HCT116 (cell line): ENCODE data around the gene PMF1. TPM values are rescaled to one million over a fixed set of nuclear protein-coding genes. Genes with fewer than 3 reads are reported as not detected.

ENCODE experiments used
- ATAC-seq: fragments of 200-7000 bp; cut with Tn5 transposase; 2 replicates; pipeline ENCODE4 v1.9.1; 2020; ENCODE audit warnings: mild to moderate bottlenecking, moderate library complexity
- BruUV-seq: library from RNA; stranded (reverse); fragments of 400-500 nt; replicated peaks from 2 replicates; lab custom pipeline; 2021; lab: Mats Ljungman, UMichigan
- CTCF ChIA-PET: fragments of 300-600 bp; sonication (Branson Sonifier 250); formaldehyde crosslinking; loops from one replicate; lab custom pipeline; 2021; ENCODE audit warnings: antibody characterized with exemption; lab: Charles Lee
- POLR2A ChIA-PET: fragments of 300-600, 350-600 bp; sonication (Branson Sonifier 250); formaldehyde crosslinking; loops from one replicate; lab custom pipeline; 2021; ENCODE audit warnings: antibody characterized with exemption; lab: Charles Lee
- RAD21 ChIA-PET, 2 experiments: fragments of 300-600 bp; sonication (Branson Sonifier 250); formaldehyde crosslinking; loops; one replicate each; lab custom pipeline; 2023; ENCODE audit warnings: low total read pairs in 2 of 2; ENCODE audit not compliant: uncharacterized antibody in 2 of 2, unreplicated experiment in 2 of 2, low non-redundant PET in 1 of 2; lab: Charles Lee
- DNase-seq: peaks from one replicate; pipeline ENCODE4 v3.0.0-alpha.2; 2010; ENCODE audit warnings: low read depth, low spot score
- H2AFZ ChIP-seq: fragments of 200-600 bp; shearing (Covaris generic), sonication (generic); 2 replicates; pipeline ENCODE4 v1.6.1; 2017; ENCODE audit warnings: low read depth, mixed run types, mixed read lengths, antibody characterized with exemption, low read length; ENCODE audit not compliant: poor library complexity, severe bottlenecking
- H3K27ac ChIP-seq: 2 replicates; pipeline ENCODE4 v1.5.1; 2012; ENCODE audit warnings: low read depth, low read length
- H3K27me3 ChIP-seq: fragments of 200-600 bp; sonication (generic); 2 replicates; pipeline ENCODE4 v1.6.1; 2016; ENCODE audit warnings: mixed run types, low read length, mixed read lengths; ENCODE audit not compliant: insufficient read depth
- H3K36me3 ChIP-seq, 2 experiments: fragments of 200-500 bp in 1 of 2; fragments of 200-600 bp in 1 of 2; sonication (Bioruptor generic) in 1 of 2; sonication (generic) in 1 of 2; 2 replicates each; pipeline versions ENCODE4 v1.5.1 to v1.6.1; 2014 to 2016; ENCODE audit warnings: low read length in 2 of 2, inconsistent platforms in 1 of 2, mixed read lengths in 1 of 2, mixed run types in 1 of 2; ENCODE audit not compliant: insufficient read depth in 2 of 2, control insufficient read depth in 1 of 2
- H3K4me1 ChIP-seq, 2 experiments: fragments of 200-600 bp in 1 of 2; sonication (generic) in 1 of 2; 2 replicates each; pipeline versions ENCODE4 v1.5.1 to v1.6.1; 2012 to 2017; ENCODE audit warnings: low read length in 2 of 2, inconsistent platforms in 1 of 2, mild to moderate bottlenecking in 1 of 2, mixed read lengths in 1 of 2, mixed run types in 1 of 2, moderate library complexity in 1 of 2; ENCODE audit not compliant: insufficient read depth in 2 of 2, control insufficient read depth in 1 of 2
- H3K4me2 ChIP-seq: fragments of 200-600 bp; sonication (generic); 2 replicates; pipeline ENCODE4 v1.6.1; 2017; ENCODE audit warnings: mixed run types, low read length, mixed read lengths
- H3K4me3 ChIP-seq, 2 experiments: fragments of 200-600 bp in 1 of 2; sonication (generic) in 1 of 2; replicated peaks in 1 of 2; 2 replicates each; pipeline ENCODE4 v1.5.1; 2011 to 2016; ENCODE audit warnings: low read length in 2 of 2, control low read depth in 1 of 2, low read depth in 1 of 2, mild to moderate bottlenecking in 1 of 2, mixed read lengths in 1 of 2, mixed run types in 1 of 2
- H3K79me2 ChIP-seq: fragments of 200-600 bp; sonication (generic); 2 replicates; pipeline ENCODE4 v1.6.1; 2017; ENCODE audit warnings: mild to moderate bottlenecking, mixed run types, low read length, moderate library complexity, mixed read lengths; ENCODE audit not compliant: insufficient read depth
- H3K9ac ChIP-seq: fragments of 200-600 bp; sonication (generic); 2 replicates; pipeline ENCODE4 v1.6.1; 2016; ENCODE audit warnings: low read length, mixed read lengths
- H3K9me2 ChIP-seq: fragments of 200-600 bp; sonication (generic), shearing (Covaris generic); 2 replicates; pipeline ENCODE4 v1.6.1; 2017; ENCODE audit warnings: mixed run types, mild to moderate bottlenecking, moderate library complexity; ENCODE audit not compliant: insufficient read depth
- H3K9me3 ChIP-seq, 2 experiments: fragments of 200-500 bp in 1 of 2; fragments of 200-600 bp in 1 of 2; sonication (Bioruptor generic) in 1 of 2; sonication (generic) in 1 of 2; 2 replicates each; pipeline ENCODE4 v1.6.1; 2014 to 2017; ENCODE audit warnings: low read length in 2 of 2, mixed read lengths in 2 of 2, inconsistent platforms in 1 of 2, low read depth in 1 of 2, mild to moderate bottlenecking in 1 of 2, mixed run types in 1 of 2, moderate library complexity in 1 of 2; ENCODE audit not compliant: control insufficient read depth in 1 of 2, insufficient read depth in 1 of 2
- H4K20me1 ChIP-seq: fragments of 200-600 bp; sonication (generic), shearing (Covaris generic); 2 replicates; pipeline ENCODE4 v1.6.1; 2017; ENCODE audit warnings: mixed run types, mild to moderate bottlenecking, moderate library complexity; ENCODE audit not compliant: insufficient read depth
- ATF3 ChIP-seq: IDR thresholded peaks from 2 replicates; pipeline ENCODE4 v1.6.1; 2012
- CBX3 ChIP-seq: IDR thresholded peaks from 2 replicates; pipeline ENCODE4 v1.6.1; 2012; ENCODE audit warnings: low read depth
- CTCF ChIP-seq, 3 experiments: fragments of 200-600 bp in 1 of 3; sonication (generic) in 1 of 3; IDR thresholded peaks in 2 of 3; conservative IDR thresholded peaks in 1 of 3; 2 replicates each; pipeline ENCODE4 v1.5.1; 2012 to 2017; ENCODE audit warnings: low read depth in 2 of 3, low read length in 2 of 3, antibody characterized with exemption in 1 of 3, borderline replicate concordance in 1 of 3, control low read depth in 1 of 3, mild to moderate bottlenecking in 1 of 3, mixed read lengths in 1 of 3, mixed run types in 1 of 3, moderate library complexity in 1 of 3; ENCODE audit not compliant: insufficient read depth in 1 of 3
- ELF1 ChIP-seq: IDR thresholded peaks from 2 replicates; pipeline ENCODE4 v1.6.1; 2012; ENCODE audit warnings: low read depth, borderline replicate concordance
- EZH2 ChIP-seq: fragments of 200-600 bp; sonication (generic); IDR thresholded peaks from 2 replicates; pipeline ENCODE4 v1.6.1; 2017; ENCODE audit warnings: antibody characterized with exemption, mixed run types
- JUND ChIP-seq: IDR thresholded peaks from 2 replicates; pipeline ENCODE4 v1.6.1; 2012
- MAX ChIP-seq: IDR thresholded peaks from 2 replicates; pipeline ENCODE4 v1.6.1; 2012
- POLR2A ChIP-seq: IDR thresholded peaks from 2 replicates; pipeline ENCODE4 v1.7.0; 2011; ENCODE audit warnings: borderline replicate concordance; ENCODE audit not compliant: insufficient read depth, insufficient read length; ENCODE audit errors: extremely low read depth
- POLR2AphosphoS5 ChIP-seq: IDR thresholded peaks from 2 replicates; pipeline ENCODE4 v1.6.1; 2011; ENCODE audit warnings: mild to moderate bottlenecking, low read depth, low read length, moderate library complexity
- RAD21 ChIP-seq: IDR thresholded peaks from 2 replicates; pipeline ENCODE4 v1.6.1; 2012; ENCODE audit warnings: low read depth, mild to moderate bottlenecking
- REST ChIP-seq: IDR thresholded peaks from 2 replicates; pipeline ENCODE4 v1.6.1; 2012; ENCODE audit warnings: low read depth
- SP1 ChIP-seq: IDR thresholded peaks from 2 replicates; pipeline ENCODE4 v1.6.1; 2012; ENCODE audit warnings: low read depth
- YY1 ChIP-seq: IDR thresholded peaks from 2 replicates; pipeline ENCODE4 v1.6.1; 2011; ENCODE audit warnings: low read length, low read depth, moderate library complexity, mild to moderate bottlenecking; ENCODE audit not compliant: insufficient replicate concordance; ENCODE audit errors: extremely low read depth
- ZFX ChIP-seq: fragments of 450-650 bp; IDR thresholded peaks from 2 replicates; pipeline ENCODE4 v1.6.1; 2017
- ZNF274 ChIP-seq: fragments of 200-500 bp; sonication (Bioruptor generic); IDR thresholded peaks from 2 replicates; pipeline ENCODE4 v1.6.1; 2014; ENCODE audit warnings: mild to moderate bottlenecking, low read depth, low read length, inconsistent platforms
- intact Hi-C: fragments of 100-400 bp; cut with micrococcal nuclease; formaldehyde crosslinking; loops from 2 replicates; pipeline ENCODE4 v1.10.0; 2022
- total RNA-seq: library from RNA; stranded (reverse); gene quantifications from one replicate; pipeline ENCODE4 v1.2.1, GENCODE V29; 2021; ENCODE audit not compliant: unreplicated experiment

Gene PMF1
- total RNA-seq, 1 experiment from 2014 or later: 52.6 TPM

GRCh38 chr1:156226782-156227181 is 14.0 kb downstream of the PMF1 start (continued):
- TF ChIP-seq CBX3 (no peak), REST (no peak), SP1 (no peak), JUND (no peak), RAD21 (no peak), EZH2 (no peak)

GRCh38 chr1:156228501-156228900 is 15.7 kb downstream of the PMF1 start:
- no TSS peak for BruUV-seq

More at GRCh38 chr1:156228501-156228900, 15.7 kb downstream of the PMF1 start:
- ATAC-seq: no peak
- POLR2A ChIA-PET: no interaction called here
- no peaks in the 10 kb centered on the region for H3K27me3 ChIP-seq
- no peak for TF ChIP-seq SP1
- TF ChIP-seq EZH2: no peak
- TF ChIP-seq REST: no peak
- no peak for TF ChIP-seq MAX
- TF ChIP-seq YY1: no peak
- no peak for TF ChIP-seq ATF3
- no peak for TF ChIP-seq ZFX
- TF ChIP-seq CTCF (IDR thresholded peaks at IDR 0.05 in 2 of 3, conservative IDR thresholded peaks at IDR 0.05 in 1 of 3; ENCODE audit: borderline replicate concordance in 1 of 3, insufficient read depth in 1 of 3, low read depth in 2 of 3, low read length in 2 of 3): no peak
- TF ChIP-seq ZNF274: no peak
- TF ChIP-seq POLR2A: no peak
- no peak for TF ChIP-seq POLR2AphosphoS5
- TF ChIP-seq ELF1: no peak
- no peak for TF ChIP-seq RAD21
- H3K36me3 ChIP-seq: peaks cover 0 to 8% of the 10 kb centered on the region in 2 experiments; a peak in 3 of 4 replicates
- no peaks in the 10 kb centered on the region for H3K9me2 ChIP-seq
- H3K4me3 ChIP-seq: no peak overlapping the region
- intact Hi-C loops: no loop called here
- H3K4me2 ChIP-seq: no peak overlapping the region
- H3K27ac ChIP-seq: no peak overlapping the region
- no peak overlapping the region for H3K9ac ChIP-seq
- H2AFZ ChIP-seq: no peak overlapping the region
- DNase-seq: no peak
- no peaks in the 10 kb centered on the region for H4K20me1 ChIP-seq
- H3K79me2 ChIP-seq: no peaks in the 10 kb centered on the region
- CTCF ChIA-PET: interaction anchor here (2.4 kb wide), 1 partner anchor 83 kb away, joined by 7 read pairs; no protein-coding TSS in a partner anchor
- H3K4me1 ChIP-seq: peaks cover 3 to 17% of the 10 kb centered on the region in 2 experiments; a peak in 3 of 4 replicates
- RAD21 ChIA-PET: no interaction called here
- H3K9me3 ChIP-seq: no peaks in the 10 kb centered on the region
